Upper lobe of left lung (tissue), 6 donors: ENCODE results near the gene MCM9. TPM values are rescaled to one million over a fixed set of nuclear protein-coding genes. Genes with fewer than 3 reads are reported as not detected.

Experiments used
- ATAC-seq, 2 donors: fragments of 200-7000 bp; cut with Tn5 transposase; one replicate each; pipeline ENCODE4 v1.9.1; 2022; ENCODE audit warnings: mild to moderate bottlenecking in 2 of 2, moderate library complexity in 2 of 2; ENCODE audit not compliant: low FRiP score in 2 of 2
- DNase-seq, 2 donors: peaks; one replicate each; pipeline ENCODE4 v3.0.0-alpha.2; 2019 to 2020
- H3K27ac ChIP-seq, 4 donors: fragments of 200-600 bp; sonication (generic); one replicate each; pipeline ENCODE4 v1.5.1; 2016 to 2019
- H3K27me3 ChIP-seq, 4 donors: fragments of 200-600 bp; sonication (generic); one replicate each; pipeline ENCODE4 v1.5.1; 2017 to 2019
- H3K36me3 ChIP-seq, 4 donors: fragments of 200-600 bp; sonication (generic); one replicate each; pipeline ENCODE4 v1.5.1; 2016 to 2019
- H3K4me1 ChIP-seq, 4 donors: fragments of 200-600 bp; sonication (generic); one replicate each; pipeline ENCODE4 v1.5.1; 2018 to 2019
- H3K4me3 ChIP-seq, 4 donors: fragments of 200-600 bp; sonication (generic); one replicate each; pipeline ENCODE4 v1.5.1; 2017 to 2019; ENCODE audit warnings: mild to moderate bottlenecking in 2 of 4, moderate library complexity in 1 of 4
- H3K9me3 ChIP-seq, 4 donors: fragments of 200-600 bp; sonication (generic); one replicate each; pipeline ENCODE4 v1.5.1; 2018 to 2019
- EP300 ChIP-seq, 4 donors: sonication (generic); formaldehyde crosslinking; IDR thresholded peaks; one replicate each; pipeline ENCODE4 v1.5.1; 2017; ENCODE audit warnings: antibody characterized with exemption in 4 of 4, control low read depth in 2 of 4
- POLR2A ChIP-seq, 4 donors: fragments of 450-650 bp; IDR thresholded peaks; one replicate each; pipeline ENCODE4 v1.5.1; 2016 to 2017; ENCODE audit warnings: antibody characterized with exemption in 4 of 4, mild to moderate bottlenecking in 2 of 4
- POLR2AphosphoS5 ChIP-seq, 2 donors: sonication (generic); formaldehyde crosslinking; IDR thresholded peaks; one replicate each; pipeline ENCODE4 v1.5.1; 2017; ENCODE audit warnings: antibody characterized with exemption in 2 of 2
- WGBS, 2 donors: methylation state at CpG; one replicate each; pipeline ENCODE4 v1.1.5; 2017 to 2018; 5-methylcytosine and 5-hydroxymethylcytosine counted together
- total RNA-seq, 6 donors: library from RNA; depleted of rRNA in 4 of 6; stranded (reverse); fragments of >200 nt in 4 of 6; gene quantifications; one replicate each; pipeline versions ENCODE4 v1.1.0 to v1.2.1, GENCODE V29; 2016 to 2021
- TF ChIP-seq, protein P1 (sequence below), 6 experiments: fragments of 450-650 bp in 4 of 6; fragments of 200-600 bp in 2 of 6; sonication (generic) in 2 of 6; IDR thresholded peaks; one replicate each; pipeline ENCODE4 v1.5.1; 2016 to 2019; ENCODE audit warnings: antibody characterized with exemption in 6 of 6
- donor health status: DM: no; HTN: no; CAD: no; lungs with moderate emphysema.
- donor health status: DM: no; HTN: yes; CAD: no; lungs with severe emphysema.

MCM9 gene
- total RNA-seq, 6 donors from 2014 or later: 19.9 to 62.9 (median 21.5) TPM

GRCh38 chr6:118775381-118775780 is 159.6 kb downstream of the MCM9 start:
- WGBS, 2 donors: 87 to 98% methylated on average over 2 of the region's 2 CpGs
- Histone ChIP-seq H3K4me1 (peaks cover 0 to 7% (median 3%) of the 10 kb centered on the region in 4 donors), H3K27me3 (no peaks in the 10 kb centered on the region), H3K4me3 (no peak overlapping the region), H3K27ac (no peak overlapping the region), H3K9me3 (no peaks in the 10 kb centered on the region), H3K36me3 (no peaks in the 10 kb centered on the region)
- TF ChIP-seq POLR2AphosphoS5 (IDR thresholded peaks at IDR 0.05): no peak
- TF ChIP-seq POLR2A (IDR thresholded peaks at IDR 0.05): no peak
- TF ChIP-seq, protein P1, sequence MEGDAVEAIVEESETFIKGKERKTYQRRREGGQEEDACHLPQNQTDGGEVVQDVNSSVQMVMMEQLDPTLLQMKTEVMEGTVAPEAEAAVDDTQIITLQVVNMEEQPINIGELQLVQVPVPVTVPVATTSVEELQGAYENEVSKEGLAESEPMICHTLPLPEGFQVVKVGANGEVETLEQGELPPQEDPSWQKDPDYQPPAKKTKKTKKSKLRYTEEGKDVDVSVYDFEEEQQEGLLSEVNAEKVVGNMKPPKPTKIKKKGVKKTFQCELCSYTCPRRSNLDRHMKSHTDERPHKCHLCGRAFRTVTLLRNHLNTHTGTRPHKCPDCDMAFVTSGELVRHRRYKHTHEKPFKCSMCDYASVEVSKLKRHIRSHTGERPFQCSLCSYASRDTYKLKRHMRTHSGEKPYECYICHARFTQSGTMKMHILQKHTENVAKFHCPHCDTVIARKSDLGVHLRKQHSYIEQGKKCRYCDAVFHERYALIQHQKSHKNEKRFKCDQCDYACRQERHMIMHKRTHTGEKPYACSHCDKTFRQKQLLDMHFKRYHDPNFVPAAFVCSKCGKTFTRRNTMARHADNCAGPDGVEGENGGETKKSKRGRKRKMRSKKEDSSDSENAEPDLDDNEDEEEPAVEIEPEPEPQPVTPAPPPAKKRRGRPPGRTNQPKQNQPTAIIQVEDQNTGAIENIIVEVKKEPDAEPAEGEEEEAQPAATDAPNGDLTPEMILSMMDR (IDR thresholded peaks at IDR 0.05): no peak
- no peak for TF ChIP-seq EP300 (IDR thresholded peaks at IDR 0.05)
- ATAC-seq (no peak), DNase-seq (no peak)

- TF ChIP-seq POLR2AphosphoS5 (IDR thresholded peaks at IDR 0.05): no peak
- no peak for ATAC-seq
- no peaks in the 10 kb centered on the region for H3K9me3 ChIP-seq
- no peak overlapping the region for H3K27ac ChIP-seq
- DNase-seq: no peak
- H3K36me3 ChIP-seq: no peaks in the 10 kb centered on the region
- no peak overlapping the region for H3K4me3 ChIP-seq
- WGBS, 2 donors: 97% methylated on average over 2 of the region's 2 CpGs
- H3K27me3 ChIP-seq: no peaks in the 10 kb centered on the region
- peaks cover 0 to 7% (median 3%) of the 10 kb centered on the region in 4 donors for H3K4me1 ChIP-seq
Observed at GRCh38 chr6:118774581-118774980, 160.4 kb downstream of the MCM9 start.

DNA sequence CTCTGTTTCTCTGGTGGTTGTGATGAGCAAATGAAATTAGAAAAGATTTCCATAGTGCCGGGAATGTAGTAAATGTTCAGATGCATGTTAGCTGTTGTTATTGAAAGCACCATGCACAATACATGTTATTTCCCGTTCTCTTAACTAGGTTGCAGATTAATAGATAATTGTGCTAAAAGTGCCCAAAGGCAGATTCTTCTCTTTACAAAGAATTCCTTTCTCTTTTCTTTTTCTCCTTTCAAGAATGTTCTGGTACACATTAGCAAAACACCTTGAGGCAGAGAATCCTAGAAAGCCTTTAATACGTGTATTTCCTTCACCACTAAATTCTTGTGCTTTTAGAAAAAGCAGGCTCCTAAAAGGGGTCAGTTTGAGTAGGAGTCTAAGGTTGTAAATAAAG is 162.1 kb downstream of the MCM9 start:
- 90 to 92% methylated on average over 3 of the region's 3 CpGs for WGBS, 2 donors
- no peak overlapping the region for H3K4me3 ChIP-seq
- no peaks in the 10 kb centered on the region for H3K36me3 ChIP-seq
- TF ChIP-seq POLR2A (IDR thresholded peaks at IDR 0.05) (no peak), EP300 (IDR thresholded peaks at IDR 0.05) (no peak), POLR2AphosphoS5 (IDR thresholded peaks at IDR 0.05) (no peak)
- TF ChIP-seq, protein P1 (IDR thresholded peaks at IDR 0.05): no peak
- DNase-seq (no peak), ATAC-seq (no peak)
- peaks cover 0 to 11% (median 3%) of the 10 kb centered on the region in 4 donors for H3K4me1 ChIP-seq
- no peaks in the 10 kb centered on the region for H3K27me3 ChIP-seq
- no peak overlapping the region for H3K27ac ChIP-seq
- no peaks in the 10 kb centered on the region for H3K9me3 ChIP-seq

- H3K9me3 ChIP-seq: no peaks in the 10 kb centered on the region
- H3K4me3 ChIP-seq: no peak overlapping the region
- WGBS, 2 donors: 36 to 46% methylated on average over 1 of the region's 1 CpG
- ATAC-seq (no peak), DNase-seq (no peak)
- H3K36me3 ChIP-seq: no peaks in the 10 kb centered on the region
- H3K4me1 ChIP-seq: peaks cover 0 to 5% (median under 1%) of the 10 kb centered on the region in 4 donors
- no peaks in the 10 kb centered on the region for H3K27me3 ChIP-seq
- no peak for TF ChIP-seq POLR2A (IDR thresholded peaks at IDR 0.05)
- no peak for TF ChIP-seq POLR2AphosphoS5 (IDR thresholded peaks at IDR 0.05)
- TF ChIP-seq EP300 (IDR thresholded peaks at IDR 0.05): no peak
- TF ChIP-seq, protein P1 (IDR thresholded peaks at IDR 0.05): no peak
- H3K27ac ChIP-seq: no peak overlapping the region
Observed at GRCh38 chr6:118771253-118771652, 163.7 kb downstream of the MCM9 start.

DNA sequence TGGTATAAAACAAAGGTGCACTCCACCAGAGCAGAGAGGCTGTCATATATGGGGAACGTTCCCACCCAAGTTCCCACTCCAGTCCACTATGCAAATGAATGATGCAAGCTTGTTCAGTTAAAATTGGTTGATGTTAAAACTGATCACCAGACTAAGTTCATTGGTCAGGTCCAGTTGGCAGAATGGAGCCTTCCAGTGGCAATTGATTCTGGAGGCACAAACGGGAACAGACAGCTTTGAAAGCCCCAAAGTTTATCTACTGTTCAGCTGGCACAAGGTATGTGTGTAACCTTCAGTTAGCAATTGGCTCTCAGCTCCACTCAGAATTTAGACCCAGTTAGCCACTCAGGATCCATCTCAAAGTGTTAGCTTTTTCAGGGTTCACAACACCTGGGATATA is 164.1 kb downstream of the MCM9 start:
- H3K27me3 ChIP-seq: no peaks in the 10 kb centered on the region
- ATAC-seq: no peak
- H3K4me3 ChIP-seq: no peak overlapping the region
- H3K9me3 ChIP-seq: no peaks in the 10 kb centered on the region
- 32 to 68% methylated on average over 2 of the region's 2 CpGs for WGBS, 2 donors
- H3K4me1 ChIP-seq: peaks cover 0 to 4% (median 0%) of the 10 kb centered on the region in 4 donors
- no peak for TF ChIP-seq POLR2AphosphoS5 (IDR thresholded peaks at IDR 0.05)
- TF ChIP-seq, protein P1 (IDR thresholded peaks at IDR 0.05): no peak
- TF ChIP-seq EP300 (IDR thresholded peaks at IDR 0.05): no peak
- TF ChIP-seq POLR2A (IDR thresholded peaks at IDR 0.05): no peak
- H3K27ac ChIP-seq: no peak overlapping the region
- no peak for DNase-seq
- no peaks in the 10 kb centered on the region for H3K36me3 ChIP-seq
